Subcutaneous adipose tissue (tissue), 4 donors: ENCODE data around the gene ZNF213. TPM values are rescaled to one million over a fixed set of nuclear protein-coding genes. Genes with fewer than 3 reads are reported as not detected.

Experiments
- CTCF ChIP-seq: fragments of 450-650 bp; IDR thresholded peaks from one replicate; pipeline ENCODE4 v1.5.1; 2016; ENCODE audit warnings: low read depth, mild to moderate bottlenecking, control low read depth, antibody characterized with exemption, moderate library complexity
- total RNA-seq, 4 donors: library from RNA; depleted of rRNA; stranded (reverse); fragments of >200 nt; gene quantifications; one replicate each; pipeline ENCODE4 v1.1.0, GENCODE V29; 2016

ZNF213 gene
- total RNA-seq, 4 donors from 2014 or later, result 1.1 to 13.4 (median 5.0) TPM

- no peak for TF ChIP-seq CTCF
Observed at GRCh38 chr16:3088925-3089716, 45.7 kb upstream of the ZNF213 start.

- no peak for TF ChIP-seq CTCF
Observed at GRCh38 chr16:3089717-3090592, 44.9 kb upstream of the ZNF213 start.

- no peak for TF ChIP-seq CTCF
Observed at GRCh38 chr16:3091551-3091950, 43.3 kb upstream of the ZNF213 start.

GRCh38 chr16:3092501-3092941 is 42.3 kb upstream of the ZNF213 start:
- TF ChIP-seq CTCF, result no peak

GRCh38 chr16:3094289-3095027 is 40.4 kb upstream of the ZNF213 start:
- TF ChIP-seq CTCF, result no peak

- TF ChIP-seq CTCF, result no peak
Observed at GRCh38 chr16:3095869-3096268, 39.0 kb upstream of the ZNF213 start.
